OCI-LY1 (cell line): ENCODE data around the gene C22orf23.

Source experiments
- EZH2 ChIP-seq: fragments of 200-600 bp; sonication (generic), shearing (Covaris generic); IDR thresholded peaks from 2 replicates; pipeline ENCODE4 v1.8.0; 2017; ENCODE audit warnings: borderline replicate concordance, mixed run types, mild to moderate bottlenecking, antibody characterized with exemption, low read length, moderate library complexity, mixed read lengths
- TF ChIP-seq, protein P1 (sequence below): fragments of 200-600 bp; sonication (generic), shearing (Covaris generic); IDR thresholded peaks from 2 replicates; pipeline ENCODE4 v1.5.1; 2017; ENCODE audit warnings: mild to moderate bottlenecking, antibody characterized with exemption, low read length, moderate library complexity, mixed read lengths

DNA sequence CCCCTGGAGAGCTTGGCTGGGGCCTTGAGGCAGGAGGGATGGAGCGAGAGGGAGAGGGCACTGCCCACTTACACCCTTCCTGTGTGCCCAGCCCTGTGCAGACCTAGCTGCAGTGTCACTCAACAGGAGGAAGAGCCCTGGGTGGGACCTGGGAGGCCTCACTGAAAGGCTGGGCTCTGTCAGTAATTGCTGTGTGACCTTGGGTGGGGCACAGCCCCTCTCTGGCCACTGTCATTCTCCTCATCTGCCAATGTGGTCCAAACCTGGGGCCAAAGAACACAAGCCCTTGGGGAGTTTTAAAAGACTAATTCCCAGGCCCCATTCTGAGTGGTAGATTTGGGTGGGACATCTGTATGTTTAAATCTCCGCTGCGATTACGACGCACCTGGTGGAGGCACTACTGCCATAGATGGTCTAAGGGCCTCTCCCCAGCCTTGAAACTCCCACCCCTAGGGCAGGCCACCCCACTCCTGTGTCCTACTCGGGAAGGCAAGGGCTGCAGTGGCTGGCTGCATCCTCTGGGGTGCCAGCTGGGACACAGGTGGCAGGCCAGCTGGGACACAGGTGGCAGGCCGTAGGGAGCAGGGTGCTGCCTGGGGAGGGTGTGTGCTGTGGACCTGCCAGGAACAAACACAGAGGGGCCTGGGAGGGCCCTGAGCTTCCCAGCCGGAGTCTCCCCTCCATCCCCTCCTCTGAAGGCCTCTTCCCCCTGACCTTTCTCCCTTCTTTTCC lies 43.3 kb upstream of the C22orf23 start:
- TF ChIP-seq, protein P1, sequence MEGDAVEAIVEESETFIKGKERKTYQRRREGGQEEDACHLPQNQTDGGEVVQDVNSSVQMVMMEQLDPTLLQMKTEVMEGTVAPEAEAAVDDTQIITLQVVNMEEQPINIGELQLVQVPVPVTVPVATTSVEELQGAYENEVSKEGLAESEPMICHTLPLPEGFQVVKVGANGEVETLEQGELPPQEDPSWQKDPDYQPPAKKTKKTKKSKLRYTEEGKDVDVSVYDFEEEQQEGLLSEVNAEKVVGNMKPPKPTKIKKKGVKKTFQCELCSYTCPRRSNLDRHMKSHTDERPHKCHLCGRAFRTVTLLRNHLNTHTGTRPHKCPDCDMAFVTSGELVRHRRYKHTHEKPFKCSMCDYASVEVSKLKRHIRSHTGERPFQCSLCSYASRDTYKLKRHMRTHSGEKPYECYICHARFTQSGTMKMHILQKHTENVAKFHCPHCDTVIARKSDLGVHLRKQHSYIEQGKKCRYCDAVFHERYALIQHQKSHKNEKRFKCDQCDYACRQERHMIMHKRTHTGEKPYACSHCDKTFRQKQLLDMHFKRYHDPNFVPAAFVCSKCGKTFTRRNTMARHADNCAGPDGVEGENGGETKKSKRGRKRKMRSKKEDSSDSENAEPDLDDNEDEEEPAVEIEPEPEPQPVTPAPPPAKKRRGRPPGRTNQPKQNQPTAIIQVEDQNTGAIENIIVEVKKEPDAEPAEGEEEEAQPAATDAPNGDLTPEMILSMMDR = no peak
- no peak for TF ChIP-seq EZH2
